ENCODE measurements around the gene ROPN1B.

Gene ROPN1B

GRCh38 chr3:126005951-126006350, 37.0 kb downstream of the ROPN1B start:
- no peak overlapping the region for H3K9ac ChIP-seq (ENCODE audit: low read length)
- no peak overlapping the region for H2AFZ ChIP-seq (ENCODE audit: low read depth, low read length, severe bottlenecking)
- no peaks in the 10 kb centered on the region for H3K79me2 ChIP-seq (ENCODE audit: insufficient read depth, low read length)
- TF ChIP-seq EZH2phosphoT487 (conservative IDR thresholded peaks at IDR 0.05; ENCODE audit: low read length), result no peak
- TF ChIP-seq, protein P1, sequence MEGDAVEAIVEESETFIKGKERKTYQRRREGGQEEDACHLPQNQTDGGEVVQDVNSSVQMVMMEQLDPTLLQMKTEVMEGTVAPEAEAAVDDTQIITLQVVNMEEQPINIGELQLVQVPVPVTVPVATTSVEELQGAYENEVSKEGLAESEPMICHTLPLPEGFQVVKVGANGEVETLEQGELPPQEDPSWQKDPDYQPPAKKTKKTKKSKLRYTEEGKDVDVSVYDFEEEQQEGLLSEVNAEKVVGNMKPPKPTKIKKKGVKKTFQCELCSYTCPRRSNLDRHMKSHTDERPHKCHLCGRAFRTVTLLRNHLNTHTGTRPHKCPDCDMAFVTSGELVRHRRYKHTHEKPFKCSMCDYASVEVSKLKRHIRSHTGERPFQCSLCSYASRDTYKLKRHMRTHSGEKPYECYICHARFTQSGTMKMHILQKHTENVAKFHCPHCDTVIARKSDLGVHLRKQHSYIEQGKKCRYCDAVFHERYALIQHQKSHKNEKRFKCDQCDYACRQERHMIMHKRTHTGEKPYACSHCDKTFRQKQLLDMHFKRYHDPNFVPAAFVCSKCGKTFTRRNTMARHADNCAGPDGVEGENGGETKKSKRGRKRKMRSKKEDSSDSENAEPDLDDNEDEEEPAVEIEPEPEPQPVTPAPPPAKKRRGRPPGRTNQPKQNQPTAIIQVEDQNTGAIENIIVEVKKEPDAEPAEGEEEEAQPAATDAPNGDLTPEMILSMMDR (IDR thresholded peaks at IDR 0.05; ENCODE audit: insufficient read depth, low read length, poor library complexity, severe bottlenecking), result no peak
- H3K9me3 ChIP-seq (ENCODE audit: insufficient read depth, low read length), result no peaks in the 10 kb centered on the region
- no peak overlapping the region for H3K4me2 ChIP-seq (ENCODE audit: low read depth, low read length, poor library complexity, severe bottlenecking)
- no peaks in the 10 kb centered on the region for H3K27me3 ChIP-seq (ENCODE audit: low read length)
- H3K9me2 ChIP-seq (replicated peaks; ENCODE audit: insufficient read depth, low read length), result no peaks in the 10 kb centered on the region
- H4K20me1 ChIP-seq (ENCODE audit: low read depth, low read length), result no peaks in the 10 kb centered on the region
- no peak overlapping the region for H3K27ac ChIP-seq (ENCODE audit: low read depth, low read length)
- no peak overlapping the region for H3K4me3 ChIP-seq (ENCODE audit: insufficient read depth, low read length, poor library complexity, severe bottlenecking)
- no peaks in the 10 kb centered on the region for H3K36me3 ChIP-seq (ENCODE audit: low read length)
- H3F3A ChIP-seq (ENCODE audit: insufficient read depth), result no peaks in the 10 kb centered on the region

DNA sequence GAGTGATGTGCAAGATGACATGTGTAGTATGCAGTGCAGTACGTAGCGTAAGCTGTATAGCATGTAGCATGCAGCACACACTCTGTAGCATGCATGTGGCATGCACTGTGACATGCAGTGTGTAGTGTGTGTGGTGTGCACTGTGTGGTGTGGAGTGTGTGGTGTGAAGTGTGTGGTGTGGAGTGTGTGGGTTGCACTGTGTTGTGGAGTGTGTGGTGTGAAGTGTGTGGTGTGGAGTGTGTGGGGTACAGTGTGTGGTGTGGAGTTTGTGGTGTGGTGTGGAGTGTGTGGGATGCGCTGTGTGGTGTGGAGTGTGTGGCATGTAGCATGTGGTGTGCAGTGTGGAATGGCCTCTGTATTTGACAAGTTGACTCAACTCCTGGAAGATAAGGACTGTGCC, 39.2 kb downstream of the ROPN1B start:
- H3K27me3 ChIP-seq (ENCODE audit: low read length), result no peaks in the 10 kb centered on the region
- no peaks in the 10 kb centered on the region for H3K79me2 ChIP-seq (ENCODE audit: insufficient read depth, low read length)
- H3K4me3 ChIP-seq (ENCODE audit: insufficient read depth, low read length, poor library complexity, severe bottlenecking), result no peak overlapping the region
- H4K20me1 ChIP-seq (ENCODE audit: low read depth, low read length), result no peaks in the 10 kb centered on the region
- H3K27ac ChIP-seq (ENCODE audit: low read depth, low read length), result no peak overlapping the region
- H3K9me2 ChIP-seq (replicated peaks; ENCODE audit: insufficient read depth, low read length), result no peaks in the 10 kb centered on the region
- no peaks in the 10 kb centered on the region for H3K9me3 ChIP-seq (ENCODE audit: insufficient read depth, low read length)
- H3K4me2 ChIP-seq (ENCODE audit: low read depth, low read length, poor library complexity, severe bottlenecking), result no peak overlapping the region
- no peak overlapping the region for H3K9ac ChIP-seq (ENCODE audit: low read length)
- H3K36me3 ChIP-seq (ENCODE audit: low read length), result no peaks in the 10 kb centered on the region
- no peak for TF ChIP-seq EZH2phosphoT487 (conservative IDR thresholded peaks at IDR 0.05; ENCODE audit: low read length)
- TF ChIP-seq, protein P1 (IDR thresholded peaks at IDR 0.05; ENCODE audit: insufficient read depth, low read length, poor library complexity, severe bottlenecking), result no peak
- H3F3A ChIP-seq (ENCODE audit: insufficient read depth), result no peaks in the 10 kb centered on the region
- no peak overlapping the region for H2AFZ ChIP-seq (ENCODE audit: low read depth, low read length, severe bottlenecking)

DNA sequence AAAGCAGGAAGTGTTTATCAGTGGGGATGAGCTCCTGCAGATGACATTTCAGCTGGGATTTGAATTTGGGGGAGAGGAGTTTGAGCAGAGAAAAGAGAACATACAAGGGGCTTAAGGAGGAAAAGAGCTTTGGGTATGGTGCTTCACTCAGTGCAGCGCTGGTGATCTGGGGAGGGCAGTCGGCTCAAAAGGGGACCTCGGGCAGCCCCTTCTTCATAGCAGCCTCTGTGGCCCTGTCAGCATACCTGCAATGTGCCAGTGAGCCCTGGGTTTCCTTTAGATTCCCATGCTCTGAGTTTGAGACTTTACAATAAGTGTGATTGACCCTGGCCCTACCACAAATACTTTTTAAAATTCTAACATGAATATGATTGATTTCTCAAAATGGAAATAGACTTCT, 40.2 kb downstream of the ROPN1B start:
- H3K9me2 ChIP-seq (replicated peaks; ENCODE audit: insufficient read depth, low read length), result no peaks in the 10 kb centered on the region
- no peaks in the 10 kb centered on the region for H4K20me1 ChIP-seq (ENCODE audit: low read depth, low read length)
- H3K9me3 ChIP-seq (ENCODE audit: insufficient read depth, low read length), result no peaks in the 10 kb centered on the region
- H3K4me3 ChIP-seq (ENCODE audit: insufficient read depth, low read length, poor library complexity, severe bottlenecking), result no peak overlapping the region
- TF ChIP-seq EZH2phosphoT487 (conservative IDR thresholded peaks at IDR 0.05; ENCODE audit: low read length), result no peak
- TF ChIP-seq, protein P1 (IDR thresholded peaks at IDR 0.05; ENCODE audit: insufficient read depth, low read length, poor library complexity, severe bottlenecking), result no peak
- H3K9ac ChIP-seq (ENCODE audit: low read length), result no peak overlapping the region
- no peak overlapping the region for H2AFZ ChIP-seq (ENCODE audit: low read depth, low read length, severe bottlenecking)
- H3K79me2 ChIP-seq (ENCODE audit: insufficient read depth, low read length), result no peaks in the 10 kb centered on the region
- H3K4me2 ChIP-seq (ENCODE audit: low read depth, low read length, poor library complexity, severe bottlenecking), result no peak overlapping the region
- no peak overlapping the region for H3K27ac ChIP-seq (ENCODE audit: low read depth, low read length)
- H3F3A ChIP-seq (ENCODE audit: insufficient read depth), result no peaks in the 10 kb centered on the region
- no peaks in the 10 kb centered on the region for H3K36me3 ChIP-seq (ENCODE audit: low read length)
- H3K27me3 ChIP-seq (ENCODE audit: low read length), result no peaks in the 10 kb centered on the region
